A549 treated with RU486 at 1 μM for 4 hours (cell line): ENCODE measurements around the gene FSTL4. TPM values are rescaled to one million over a fixed set of nuclear protein-coding genes. Genes with fewer than 3 reads are reported as not detected.

Experiments used
- total RNA-seq: library from RNA; stranded (reverse); fragments of 200-300 nt; extraction: Qiagen RNA extraction; gene quantifications from 5 replicates; pipeline ENCODE4 v1.2.3, GENCODE V29; 2022; ENCODE audit warnings: low read depth

FSTL4 gene
- 1.9 to 4.8 TPM (median 3.5 TPM) in 5 replicates for total RNA-seq

DNA sequence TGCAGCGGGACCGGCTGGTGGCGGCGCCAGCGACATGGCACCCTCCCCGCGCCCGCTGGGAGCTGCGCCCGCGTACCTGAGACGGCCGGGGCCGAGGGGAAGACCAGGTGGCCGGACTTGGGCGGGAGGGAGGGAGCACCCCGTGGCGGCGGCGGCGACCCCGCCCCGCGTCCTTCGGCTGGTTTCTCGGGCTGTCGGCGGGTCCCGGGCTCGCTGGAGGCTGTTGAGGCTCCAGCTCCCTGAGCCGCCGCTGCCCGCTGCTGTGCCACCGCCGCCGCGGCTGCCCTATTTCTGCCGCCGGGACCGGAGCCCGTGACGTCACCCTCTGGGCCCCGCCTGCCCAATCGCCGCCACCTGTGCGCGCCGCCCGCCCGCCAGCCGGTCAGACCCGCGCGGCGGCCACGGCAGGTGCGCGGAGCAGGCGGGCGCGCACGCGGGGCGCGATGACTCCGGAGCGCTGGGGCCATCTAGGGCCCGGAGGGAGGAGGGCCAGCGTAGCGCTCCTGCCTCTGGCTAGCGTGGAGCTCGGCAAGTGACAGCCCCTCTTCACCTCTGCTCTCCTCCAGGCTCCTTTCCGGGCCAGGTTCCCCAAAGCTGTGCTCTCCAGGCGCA, at the start of gene FSTL4:
Gene FSTL4 (minus strand): TSS at position 293 of the 612 bp plus-strand sequence.

